ENCODE data around the gene ADRA2A.

ADRA2A gene

GRCh38 chr10:111076682-111077478, at the start of gene ADRA2A:
TSS of gene ADRA2A (plus strand) at chr10:111077029. CDS start at chr10:111077997, 968 bp downstream.
- H3K4me1 ChIP-seq (ENCODE audit: insufficient read depth, insufficient read length), result peaks cover 2% of the 10 kb centered on the region
- H3K9ac ChIP-seq (ENCODE audit: insufficient read length, low read depth), result peak within 1 kb of the TSS; percentile 77
- H3K9me3 ChIP-seq (ENCODE audit: insufficient read depth, low read length), result peaks cover 5% of the 10 kb centered on the region; the same call in 1 of the 2 replicates
- TF ChIP-seq SUZ12 (IDR thresholded peaks at IDR 0.05; ENCODE audit: extremely low read depth, insufficient read depth, insufficient read length) (no peak), ZNF274 (IDR thresholded peaks at IDR 0.05; ENCODE audit: low read depth, low read length) (no peak), YY1 (IDR thresholded peaks at IDR 0.05; ENCODE audit: insufficient read depth, insufficient read length) (no peak)
- peak; percentile 52 for DNase-seq (ENCODE audit: low read depth, low spot score)
- H3K27me3 ChIP-seq (ENCODE audit: insufficient read depth, insufficient read length), result peaks cover 15% of the 10 kb centered on the region
- peak within 1 kb of the TSS; percentile 74 for H3K4me3 ChIP-seq (ENCODE audit: insufficient read length, low read depth)
- no peaks in the 10 kb centered on the region for H3K36me3 ChIP-seq (ENCODE audit: insufficient read depth, insufficient read length, low read length)

- H3K27me3 ChIP-seq (ENCODE audit: insufficient read depth, insufficient read length), result no peaks in the 10 kb centered on the region
- 0 out of 2 replicates have a peak, but pooled peaks cover 5% of the 10 kb centered on the region for H3K9me3 ChIP-seq (ENCODE audit: insufficient read depth, low read length)
- H3K4me3 ChIP-seq (ENCODE audit: insufficient read length, low read depth), result no peak overlapping the region
- no peaks in the 10 kb centered on the region for H3K36me3 ChIP-seq (ENCODE audit: insufficient read depth, insufficient read length, low read length)
- DNase-seq (ENCODE audit: low read depth, low spot score), result no peak
- no peaks in the 10 kb centered on the region for H3K4me1 ChIP-seq (ENCODE audit: insufficient read depth, insufficient read length)
- H3K9ac ChIP-seq (ENCODE audit: insufficient read length, low read depth), result no peak overlapping the region
- TF ChIP-seq SUZ12 (IDR thresholded peaks at IDR 0.05; ENCODE audit: extremely low read depth, insufficient read depth, insufficient read length), result no peak
These were observed 46.6 kb upstream of the ADRA2A start for GRCh38 chr10:111030042-111030750.

GRCh38 chr10:111034598-111035310, 42.1 kb upstream of the ADRA2A start:
- no peak for DNase-seq (ENCODE audit: low read depth, low spot score)
- H3K9me3 ChIP-seq (ENCODE audit: insufficient read depth, low read length), result 0 out of 2 replicates have a peak, but pooled peaks cover 5% of the 10 kb centered on the region
- TF ChIP-seq ZNF274 (IDR thresholded peaks at IDR 0.05; ENCODE audit: low read depth, low read length), result no peak

GRCh38 chr10:111035542-111035941, 41.3 kb upstream of the ADRA2A start:
- no peak for DNase-seq (ENCODE audit: low read depth, low spot score)
- no peak for TF ChIP-seq ZNF274 (IDR thresholded peaks at IDR 0.05; ENCODE audit: low read depth, low read length)
- no peak for TF ChIP-seq SUZ12 (IDR thresholded peaks at IDR 0.05; ENCODE audit: extremely low read depth, insufficient read depth, insufficient read length)
- no peak for TF ChIP-seq YY1 (IDR thresholded peaks at IDR 0.05; ENCODE audit: insufficient read depth, insufficient read length)
- Histone ChIP-seq H3K9me3 (ENCODE audit: insufficient read depth, low read length) (0 out of 2 replicates have a peak, but pooled peaks cover 5% of the 10 kb centered on the region), H3K4me1 (ENCODE audit: insufficient read depth, insufficient read length) (no peaks in the 10 kb centered on the region), H3K27me3 (ENCODE audit: insufficient read depth, insufficient read length) (no peaks in the 10 kb centered on the region), H3K36me3 (ENCODE audit: insufficient read depth, insufficient read length, low read length) (no peaks in the 10 kb centered on the region), H3K9ac (ENCODE audit: insufficient read length, low read depth) (no peak overlapping the region), H3K4me3 (ENCODE audit: insufficient read length, low read depth) (no peak overlapping the region)

More at GRCh38 chr10:111034598-111035310, 42.1 kb upstream of the ADRA2A start:
- no peak overlapping the region for H3K4me3 ChIP-seq (ENCODE audit: insufficient read length, low read depth)
- no peaks in the 10 kb centered on the region for H3K4me1 ChIP-seq (ENCODE audit: insufficient read depth, insufficient read length)
- H3K36me3 ChIP-seq (ENCODE audit: insufficient read depth, insufficient read length, low read length), result no peaks in the 10 kb centered on the region
- no peak overlapping the region for H3K9ac ChIP-seq (ENCODE audit: insufficient read length, low read depth)
- no peaks in the 10 kb centered on the region for H3K27me3 ChIP-seq (ENCODE audit: insufficient read depth, insufficient read length)

- H3K4me3 ChIP-seq (ENCODE audit: insufficient read length, low read depth), result no peak overlapping the region
- H3K36me3 ChIP-seq (ENCODE audit: insufficient read depth, insufficient read length, low read length), result no peaks in the 10 kb centered on the region
- H3K4me1 ChIP-seq (ENCODE audit: insufficient read depth, insufficient read length), result no peaks in the 10 kb centered on the region
- no peaks in the 10 kb centered on the region for H3K27me3 ChIP-seq (ENCODE audit: insufficient read depth, insufficient read length)
- TF ChIP-seq YY1 (IDR thresholded peaks at IDR 0.05; ENCODE audit: insufficient read depth, insufficient read length) (no peak), ZNF274 (IDR thresholded peaks at IDR 0.05; ENCODE audit: low read depth, low read length) (no peak), SUZ12 (IDR thresholded peaks at IDR 0.05; ENCODE audit: extremely low read depth, insufficient read depth, insufficient read length) (no peak)
- DNase-seq (ENCODE audit: low read depth, low spot score), result no peak
- no peak overlapping the region for H3K9ac ChIP-seq (ENCODE audit: insufficient read length, low read depth)
- 0 out of 2 replicates have a peak, but pooled peaks cover under 1% of the 10 kb centered on the region for H3K9me3 ChIP-seq (ENCODE audit: insufficient read depth, low read length)
These were observed 39.0 kb upstream of the ADRA2A start for GRCh38 chr10:111037858-111038257.

GRCh38 chr10:111039522-111039921, 37.3 kb upstream of the ADRA2A start:
- H3K36me3 ChIP-seq (ENCODE audit: insufficient read depth, insufficient read length, low read length), result no peaks in the 10 kb centered on the region
- H3K4me1 ChIP-seq (ENCODE audit: insufficient read depth, insufficient read length), result no peaks in the 10 kb centered on the region
- no peak for DNase-seq (ENCODE audit: low read depth, low spot score)
- TF ChIP-seq SUZ12 (IDR thresholded peaks at IDR 0.05; ENCODE audit: extremely low read depth, insufficient read depth, insufficient read length), result no peak
- no peak for TF ChIP-seq ZNF274 (IDR thresholded peaks at IDR 0.05; ENCODE audit: low read depth, low read length)
- no peak overlapping the region for H3K4me3 ChIP-seq (ENCODE audit: insufficient read length, low read depth)
- H3K9ac ChIP-seq (ENCODE audit: insufficient read length, low read depth), result no peak overlapping the region
- H3K9me3 ChIP-seq (ENCODE audit: insufficient read depth, low read length), result peaks cover 5% of the 10 kb centered on the region; the same call in 1 of the 2 replicates
- no peaks in the 10 kb centered on the region for H3K27me3 ChIP-seq (ENCODE audit: insufficient read depth, insufficient read length)

- no peak for DNase-seq (ENCODE audit: low read depth, low spot score)
- Histone ChIP-seq H3K9ac (ENCODE audit: insufficient read length, low read depth) (no peak overlapping the region), H3K36me3 (ENCODE audit: insufficient read depth, insufficient read length, low read length) (no peaks in the 10 kb centered on the region), H3K4me1 (ENCODE audit: insufficient read depth, insufficient read length) (no peaks in the 10 kb centered on the region), H3K4me3 (ENCODE audit: insufficient read length, low read depth) (no peak overlapping the region), H3K27me3 (ENCODE audit: insufficient read depth, insufficient read length) (no peaks in the 10 kb centered on the region), H3K9me3 (ENCODE audit: insufficient read depth, low read length) (peaks cover 20% of the 10 kb centered on the region; the same call in 1 of the 2 replicates)
- TF ChIP-seq ZNF274 (IDR thresholded peaks at IDR 0.05; ENCODE audit: low read depth, low read length) (no peak), SUZ12 (IDR thresholded peaks at IDR 0.05; ENCODE audit: extremely low read depth, insufficient read depth, insufficient read length) (no peak), YY1 (IDR thresholded peaks at IDR 0.05; ENCODE audit: insufficient read depth, insufficient read length) (no peak)
These were observed 19.8 kb upstream of the ADRA2A start for GRCh38 chr10:111057006-111057405.

Measured in NT2/D1 (cell line).